GM23338 (cell line): Measurements from ENCODE around the gene CELF2. TPM values are rescaled to one million over a fixed set of nuclear protein-coding genes. Genes with fewer than 3 reads are reported as not detected.

Experiments
- ATAC-seq: fragments of 200-7000 bp; cut with Tn5 transposase; 3 replicates; pipeline ENCODE4 v1.9.1; 2020
- DNase-seq: peaks from one replicate; pipeline ENCODE4 v3.0.0-alpha.2; 2015; ENCODE audit warnings: low spot score
- H2AFZ ChIP-seq: fragments of 200-600 bp; sonication (generic); 2 replicates; pipeline ENCODE4 v1.8.0; 2016; ENCODE audit warnings: antibody characterized with exemption, mild to moderate bottlenecking, moderate library complexity
- H3F3A ChIP-seq: fragments of 200-600 bp; sonication (generic); replicated peaks from 2 replicates; pipeline ENCODE4 v1.8.0; 2017; ENCODE audit warnings: antibody characterized with exemption, mixed run types, low read depth
- H3K27ac ChIP-seq: fragments of 200-600 bp; sonication (generic); 2 replicates; pipeline ENCODE4 v1.6.1; 2016; ENCODE audit warnings: low read depth
- H3K27me3 ChIP-seq: fragments of 200-600 bp; sonication (generic); 2 replicates; pipeline ENCODE4 v1.8.0; 2016; ENCODE audit warnings: mild to moderate bottlenecking, mixed run types, moderate library complexity; ENCODE audit not compliant: insufficient read depth
- H3K36me3 ChIP-seq: fragments of 200-600 bp; sonication (generic); 2 replicates; pipeline ENCODE4 v1.8.0; 2016; ENCODE audit warnings: mild to moderate bottlenecking; ENCODE audit not compliant: insufficient read depth
- H3K4me1 ChIP-seq: fragments of 200-600 bp; sonication (generic); 2 replicates; pipeline ENCODE4 v1.8.0; 2016; ENCODE audit warnings: mild to moderate bottlenecking, moderate library complexity; ENCODE audit not compliant: insufficient read depth
- H3K4me2 ChIP-seq: fragments of 200-600 bp; sonication (generic); 2 replicates; pipeline ENCODE4 v1.7.1; 2017; ENCODE audit warnings: mixed run types
- H3K4me3 ChIP-seq: fragments of 200-600 bp; sonication (generic); 2 replicates; pipeline ENCODE4 v1.6.1; 2016; ENCODE audit warnings: mixed run types
- H3K79me2 ChIP-seq: fragments of 200-600 bp; sonication (generic); replicated peaks from 2 replicates; pipeline ENCODE4 v1.8.0; 2017; ENCODE audit warnings: mild to moderate bottlenecking; ENCODE audit not compliant: insufficient read depth
- H3K9me2 ChIP-seq: fragments of 200-600 bp; sonication (generic); 2 replicates; pipeline ENCODE4 v1.8.0; 2017; ENCODE audit not compliant: insufficient read depth
- H4K20me1 ChIP-seq: fragments of 200-600 bp; sonication (generic); replicated peaks from 2 replicates; pipeline ENCODE4 v1.8.0; 2017; ENCODE audit warnings: mild to moderate bottlenecking; ENCODE audit not compliant: insufficient read depth
- H3K27ac Mint-ChIP-seq: 2 replicates; pipeline ENCODE4 v1.8.0; 2020; ENCODE audit warnings: inconsistent platforms, mild to moderate bottlenecking, moderate library complexity, mixed read lengths
- H3K27me3 Mint-ChIP-seq: 3 replicates; pipeline ENCODE4 v1.8.0; 2022; ENCODE audit warnings: low read depth, mild to moderate bottlenecking, moderate library complexity, mixed read lengths, inconsistent platforms; ENCODE audit not compliant: insufficient read depth, poor library complexity
- H3K36me3 Mint-ChIP-seq: 3 replicates; pipeline ENCODE4 v1.8.0; 2021; ENCODE audit warnings: low read depth, mild to moderate bottlenecking, inconsistent platforms, moderate library complexity, mixed read lengths
- H3K4me1 Mint-ChIP-seq: 3 replicates; pipeline ENCODE4 v1.8.0; 2020; ENCODE audit warnings: mild to moderate bottlenecking, inconsistent platforms, mixed read lengths
- H3K4me3 Mint-ChIP-seq: 3 replicates; pipeline ENCODE4 v1.8.0; 2021; ENCODE audit warnings: moderate library complexity, mild to moderate bottlenecking, inconsistent platforms, mixed read lengths
- H3K9me3 Mint-ChIP-seq: 3 replicates; pipeline ENCODE4 v1.8.0; 2020; ENCODE audit warnings: moderate library complexity, mild to moderate bottlenecking, inconsistent platforms, mixed read lengths
- CREB1 ChIP-seq: fragments of 250-450 bp; sonication (Bioruptor Pico); IDR thresholded peaks from 2 replicates; pipeline ENCODE4 v1.5.0; 2020; ENCODE audit warnings: low read depth, mild to moderate bottlenecking, moderate library complexity
- POLR2AphosphoS5 ChIP-seq: IDR thresholded peaks from 2 replicates; pipeline ENCODE4 v1.6.1; 2016; ENCODE audit warnings: antibody characterized with exemption, low read depth
- ZNF462 ChIP-seq: fragments of 250-450 bp; sonication (Bioruptor Pico); IDR thresholded peaks from 2 replicates; pipeline ENCODE4 v1.5.0; 2020; ENCODE audit warnings: mild to moderate bottlenecking, moderate library complexity
- polyA plus RNA-seq: library from polyadenylated mRNA; unstranded; fragments of >200 nt; fragmentation: Nextera tagmentation; extraction: Ambion mirVana; gene quantifications from 2 replicates; pipeline ENCODE4 v1.2.1, GENCODE V29; 2016
- total RNA-seq: library from RNA; depleted of rRNA; stranded (reverse); fragments of >200 nt; shearing (Covaris generic); gene quantifications from 2 replicates; pipeline ENCODE4 v1.2.3, GENCODE V29; 2014

CELF2 gene
- total and polyA plus RNA-seq, 2 experiments from 2014 or later, result 18.1 to 22.5 TPM

- no peak for TF ChIP-seq ZNF462 (CRISPR knock-in tag)
Measured at GRCh38 chr10:11208243-11208642, 190.6 kb downstream of the CELF2 start (continued).

GRCh38 chr10:11208908-11209829 is 191.5 kb downstream of the CELF2 start:
- Histone ChIP-seq H3K4me1 (peaks cover 35% of the 10 kb centered on the region), H3F3A (0 out of 2 replicates have a peak, but pooled peaks cover 3% of the 10 kb centered on the region), H2AFZ (no peak overlapping the region), H3K9me2 (no peaks in the 10 kb centered on the region), H3K36me3 (no peaks in the 10 kb centered on the region), H3K27ac (no peak overlapping the region), H4K20me1 (no peaks in the 10 kb centered on the region), H3K27me3 (no peaks in the 10 kb centered on the region), H3K4me3 (no peak overlapping the region), H3K79me2 (peaks cover 7% of the 10 kb centered on the region; the same call in 1 of the 2 replicates), H3K4me2 (no peak overlapping the region)
- ATAC-seq, result no peak
- Mint-ChIP-seq H3K36me3 (no peaks in the 10 kb centered on the region), H3K4me3 (no peak overlapping the region), H3K9me3 (no peaks in the 10 kb centered on the region), H3K27ac (no peak overlapping the region; the same call in 1 of the 2 replicates), H3K4me1 (peaks cover 45% of the 10 kb centered on the region), H3K27me3 (peaks cover 2% of the 10 kb centered on the region)
- no peak for DNase-seq
- no peak for TF ChIP-seq POLR2AphosphoS5
- no peak for TF ChIP-seq CREB1
- TF ChIP-seq ZNF462 (CRISPR knock-in tag), result no peak
